ENCODE results near the gene JAZF1. TPM values are rescaled to one million over a fixed set of nuclear protein-coding genes. Genes with fewer than 3 reads are reported as not detected.
A peak's percentile ranks its signal among the peaks of the same experiment; 100 is the strongest.

JAZF1 gene
- total RNA-seq, 1 donor from 2014 or later, result 3.1 TPM

DNA sequence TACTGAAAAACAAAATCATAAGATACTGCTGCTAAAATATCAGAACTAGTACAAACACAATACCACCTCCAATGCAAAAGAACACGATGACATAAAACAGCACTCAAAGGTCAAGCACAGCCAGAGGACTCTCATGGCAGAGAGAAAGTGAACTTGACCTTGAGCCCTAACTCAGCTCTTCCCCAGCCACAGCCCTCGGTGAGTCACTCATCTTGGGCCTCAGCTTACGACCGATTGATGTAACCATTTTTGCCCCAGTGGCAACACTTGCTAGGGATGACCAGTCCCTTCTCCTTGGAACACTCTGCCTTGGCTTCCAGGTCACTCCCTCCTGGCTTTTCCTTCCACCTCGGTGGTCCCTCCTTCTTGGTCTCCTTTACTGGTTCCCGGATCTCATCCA lies 77.8 kb downstream of the JAZF1 start:
- H3K27ac Mint-ChIP-seq (ENCODE audit: unreplicated experiment), result no peak overlapping the region
- H3K27me3 Mint-ChIP-seq (ENCODE audit: low read depth), result no peaks in the 10 kb centered on the region
- TF ChIP-seq, protein P1, sequence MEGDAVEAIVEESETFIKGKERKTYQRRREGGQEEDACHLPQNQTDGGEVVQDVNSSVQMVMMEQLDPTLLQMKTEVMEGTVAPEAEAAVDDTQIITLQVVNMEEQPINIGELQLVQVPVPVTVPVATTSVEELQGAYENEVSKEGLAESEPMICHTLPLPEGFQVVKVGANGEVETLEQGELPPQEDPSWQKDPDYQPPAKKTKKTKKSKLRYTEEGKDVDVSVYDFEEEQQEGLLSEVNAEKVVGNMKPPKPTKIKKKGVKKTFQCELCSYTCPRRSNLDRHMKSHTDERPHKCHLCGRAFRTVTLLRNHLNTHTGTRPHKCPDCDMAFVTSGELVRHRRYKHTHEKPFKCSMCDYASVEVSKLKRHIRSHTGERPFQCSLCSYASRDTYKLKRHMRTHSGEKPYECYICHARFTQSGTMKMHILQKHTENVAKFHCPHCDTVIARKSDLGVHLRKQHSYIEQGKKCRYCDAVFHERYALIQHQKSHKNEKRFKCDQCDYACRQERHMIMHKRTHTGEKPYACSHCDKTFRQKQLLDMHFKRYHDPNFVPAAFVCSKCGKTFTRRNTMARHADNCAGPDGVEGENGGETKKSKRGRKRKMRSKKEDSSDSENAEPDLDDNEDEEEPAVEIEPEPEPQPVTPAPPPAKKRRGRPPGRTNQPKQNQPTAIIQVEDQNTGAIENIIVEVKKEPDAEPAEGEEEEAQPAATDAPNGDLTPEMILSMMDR (conservative IDR thresholded peaks at IDR 0.05), result no peak
- H3K4me1 Mint-ChIP-seq, result no peaks in the 10 kb centered on the region
- H3K4me3 Mint-ChIP-seq, result no peak overlapping the region
- no peaks in the 10 kb centered on the region for H3K9me3 Mint-ChIP-seq
- no peak for DNase-seq (ENCODE audit: low read depth, low spot score)
- H3K36me3 Mint-ChIP-seq (ENCODE audit: low read depth), result no peaks in the 10 kb centered on the region

DNA sequence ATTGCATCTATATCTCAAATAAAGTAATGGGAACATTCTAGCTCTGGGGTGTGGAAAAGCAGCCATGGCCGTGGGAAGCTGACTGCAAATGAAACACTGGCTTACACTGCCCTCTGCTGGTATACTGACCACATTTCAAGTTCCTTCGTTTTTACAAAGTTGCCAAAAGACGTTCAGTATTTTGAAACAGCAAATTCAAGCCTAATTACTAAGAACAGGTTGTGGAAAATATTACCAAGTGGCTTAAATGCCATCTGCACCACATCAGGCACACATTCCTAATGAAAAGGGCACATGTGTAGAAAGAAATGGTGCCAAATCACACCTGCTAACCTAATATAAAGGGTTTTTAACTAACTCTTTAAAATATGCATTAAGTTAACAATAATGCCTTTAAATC lies 83.9 kb downstream of the JAZF1 start:
- TF ChIP-seq, protein P1 (conservative IDR thresholded peaks at IDR 0.05), result peak; percentile 93
- H3K9me3 Mint-ChIP-seq, result no peaks in the 10 kb centered on the region

DNA sequence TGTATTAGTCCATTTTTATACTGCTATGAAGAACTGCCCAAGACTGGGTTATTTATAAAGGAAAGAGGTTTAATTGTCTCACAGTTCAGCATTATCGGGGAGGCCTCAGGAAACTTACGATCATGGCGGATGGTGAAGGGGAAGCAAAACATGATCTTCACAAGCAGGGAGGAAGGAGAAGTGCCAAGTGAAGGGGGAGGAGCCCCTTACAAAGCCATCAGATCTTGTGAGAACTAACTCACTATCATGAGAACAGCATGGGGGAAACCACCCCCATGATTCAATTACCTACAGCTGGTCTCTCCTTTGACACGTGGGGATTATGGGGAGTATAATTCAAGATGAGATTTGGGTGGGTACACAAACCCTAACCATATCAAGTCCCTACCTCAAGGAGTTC lies 85.4 kb downstream of the JAZF1 start:
- DNase-seq (ENCODE audit: low read depth, low spot score), result no peak
- no peak overlapping the region for H3K27ac Mint-ChIP-seq (ENCODE audit: unreplicated experiment)
- H3K9me3 Mint-ChIP-seq, result no peaks in the 10 kb centered on the region
- no peaks in the 10 kb centered on the region for H3K27me3 Mint-ChIP-seq (ENCODE audit: low read depth)
- no peaks in the 10 kb centered on the region for H3K36me3 Mint-ChIP-seq (ENCODE audit: low read depth)
- H3K4me1 Mint-ChIP-seq, result peaks cover 5% of the 10 kb centered on the region
- TF ChIP-seq, protein P1 (conservative IDR thresholded peaks at IDR 0.05), result no peak
- H3K4me3 Mint-ChIP-seq, result no peak overlapping the region

More for the DNA sequence above, 83.9 kb downstream of the JAZF1 start:
- no peaks in the 10 kb centered on the region for H3K36me3 Mint-ChIP-seq (ENCODE audit: low read depth)
- DNase-seq (ENCODE audit: low read depth, low spot score), result peak; percentile 43
- H3K27me3 Mint-ChIP-seq (ENCODE audit: low read depth), result no peaks in the 10 kb centered on the region
- no peak overlapping the region for H3K27ac Mint-ChIP-seq (ENCODE audit: unreplicated experiment)
- peaks cover 5% of the 10 kb centered on the region for H3K4me1 Mint-ChIP-seq
- H3K4me3 Mint-ChIP-seq, result no peak overlapping the region

DNA sequence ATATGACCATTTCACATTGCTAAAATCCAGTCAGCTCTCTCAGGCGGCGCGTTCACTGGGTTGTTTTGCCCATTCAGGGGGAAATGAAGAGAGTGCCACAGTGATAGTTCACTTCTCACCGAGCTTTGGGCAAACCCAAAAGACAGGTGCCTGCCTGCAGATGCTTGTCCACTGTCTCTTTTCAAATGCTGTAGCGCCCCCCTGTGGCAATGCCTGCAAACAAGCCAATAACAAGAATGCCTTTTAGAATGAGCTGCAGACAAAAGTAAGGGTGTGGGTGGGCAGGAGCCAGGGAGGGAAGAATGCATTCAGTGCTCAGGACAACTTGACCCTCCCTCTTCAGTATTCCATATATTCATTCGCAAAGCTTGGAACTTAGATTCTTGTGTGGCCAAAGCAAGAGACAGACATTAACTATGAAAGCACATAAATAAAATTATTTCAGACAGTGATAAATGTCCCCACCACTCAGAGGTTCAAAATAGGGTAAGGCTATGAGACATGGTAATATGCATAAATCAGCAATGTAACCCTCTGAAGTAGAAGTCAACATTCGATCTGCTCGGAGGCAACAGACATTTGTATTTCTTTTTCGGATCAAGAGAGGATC lies 86.9 kb downstream of the JAZF1 start:
- DNase-seq (ENCODE audit: low read depth, low spot score), result peak; percentile 62
- H3K27me3 Mint-ChIP-seq (ENCODE audit: low read depth), result no peaks in the 10 kb centered on the region

DNA sequence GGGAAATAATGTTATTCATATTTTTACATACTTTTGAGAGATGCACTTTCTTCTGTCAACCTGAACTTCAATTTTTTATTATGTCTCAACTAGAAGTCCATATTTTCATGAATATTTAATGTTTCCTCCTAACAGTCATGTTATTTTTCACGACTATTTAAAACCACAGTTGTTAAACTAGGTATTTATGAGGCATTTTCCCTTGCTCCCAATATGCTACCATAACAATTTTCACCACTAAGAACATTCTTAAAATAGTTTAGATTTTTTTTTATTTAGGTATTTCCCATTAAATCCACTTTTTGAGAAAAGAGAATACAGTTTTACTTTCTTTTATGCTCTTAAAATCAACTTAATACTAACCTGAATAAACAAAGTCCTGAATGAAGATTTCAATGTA lies 89.4 kb downstream of the JAZF1 start:
- TF ChIP-seq, protein P1 (conservative IDR thresholded peaks at IDR 0.05), result no peak
- H3K9me3 Mint-ChIP-seq, result no peaks in the 10 kb centered on the region
- H3K27ac Mint-ChIP-seq (ENCODE audit: unreplicated experiment), result no peak overlapping the region
- H3K36me3 Mint-ChIP-seq (ENCODE audit: low read depth), result no peaks in the 10 kb centered on the region
- DNase-seq (ENCODE audit: low read depth, low spot score), result no peak
- H3K4me1 Mint-ChIP-seq, result peaks cover 13% of the 10 kb centered on the region
- no peaks in the 10 kb centered on the region for H3K27me3 Mint-ChIP-seq (ENCODE audit: low read depth)
- H3K4me3 Mint-ChIP-seq, result no peak overlapping the region

More for the DNA sequence above, 86.9 kb downstream of the JAZF1 start:
- no peak overlapping the region for H3K27ac Mint-ChIP-seq (ENCODE audit: unreplicated experiment)
- peaks cover 5% of the 10 kb centered on the region for H3K4me1 Mint-ChIP-seq
- no peaks in the 10 kb centered on the region for H3K9me3 Mint-ChIP-seq
- no peak overlapping the region for H3K4me3 Mint-ChIP-seq
- TF ChIP-seq, protein P1 (conservative IDR thresholded peaks at IDR 0.05), result peak; percentile 65
- no peaks in the 10 kb centered on the region for H3K36me3 Mint-ChIP-seq (ENCODE audit: low read depth)
